Fibroblast of the aortic adventitia (primary cell): ENCODE measurements around the gene GPBP1. TPM values are rescaled to one million over a fixed set of nuclear protein-coding genes. Genes with fewer than 3 reads are reported as not detected.
"Not testable (repeated sequence)": the region's sequence is repeated elsewhere in the genome, so short reads cannot be mapped to it uniquely, and the experiment has no call there.

ENCODE experiments used
- DNase-seq: peaks from one replicate; pipeline ENCODE4 v3.0.0-alpha.2; 2010; ENCODE audit warnings: low read depth
- H3K4me3 ChIP-seq: 2 replicates; pipeline ENCODE4 v1.5.1; 2011; ENCODE audit warnings: low read depth, mild to moderate bottlenecking, control low read depth, low read length, moderate library complexity
- total RNA-seq: library from RNA; depleted of rRNA; stranded (reverse); fragments of >200 nt; gene quantifications from 2 replicates; pipeline ENCODE4 v1.2.3, GENCODE V29; 2012; ENCODE audit warnings: low replicate concordance
- TF ChIP-seq, protein P1 (sequence below): IDR thresholded peaks from 2 replicates; pipeline ENCODE4 v1.5.1; 2011; ENCODE audit warnings: mild to moderate bottlenecking, low read length, control low read depth, inconsistent platforms; ENCODE audit not compliant: insufficient read depth

The GPBP1 gene
- total RNA-seq, 1 donor: 73.6 TPM

DNA sequence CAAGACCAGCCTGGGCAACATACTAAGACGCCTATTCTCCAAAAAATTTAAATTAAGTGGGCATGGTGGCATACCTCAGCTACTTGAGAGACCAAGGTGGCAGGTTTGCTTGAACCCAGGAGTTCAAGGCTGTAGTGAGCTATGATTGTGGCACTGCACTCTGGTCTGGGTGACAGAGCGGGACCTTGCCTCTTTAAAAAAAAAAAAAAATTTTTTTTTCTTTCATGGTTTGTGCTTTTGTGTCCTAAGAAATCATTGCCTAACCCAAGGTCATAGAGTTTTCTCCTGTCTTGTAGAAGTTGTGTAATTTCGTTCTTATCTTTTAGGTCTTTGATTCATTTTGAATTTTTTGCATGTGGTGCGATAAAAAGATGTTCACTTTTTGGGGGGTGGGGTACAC, 12.3 kb downstream of the GPBP1 start:
- DNase-seq: no peak
- TF ChIP-seq, protein P1, sequence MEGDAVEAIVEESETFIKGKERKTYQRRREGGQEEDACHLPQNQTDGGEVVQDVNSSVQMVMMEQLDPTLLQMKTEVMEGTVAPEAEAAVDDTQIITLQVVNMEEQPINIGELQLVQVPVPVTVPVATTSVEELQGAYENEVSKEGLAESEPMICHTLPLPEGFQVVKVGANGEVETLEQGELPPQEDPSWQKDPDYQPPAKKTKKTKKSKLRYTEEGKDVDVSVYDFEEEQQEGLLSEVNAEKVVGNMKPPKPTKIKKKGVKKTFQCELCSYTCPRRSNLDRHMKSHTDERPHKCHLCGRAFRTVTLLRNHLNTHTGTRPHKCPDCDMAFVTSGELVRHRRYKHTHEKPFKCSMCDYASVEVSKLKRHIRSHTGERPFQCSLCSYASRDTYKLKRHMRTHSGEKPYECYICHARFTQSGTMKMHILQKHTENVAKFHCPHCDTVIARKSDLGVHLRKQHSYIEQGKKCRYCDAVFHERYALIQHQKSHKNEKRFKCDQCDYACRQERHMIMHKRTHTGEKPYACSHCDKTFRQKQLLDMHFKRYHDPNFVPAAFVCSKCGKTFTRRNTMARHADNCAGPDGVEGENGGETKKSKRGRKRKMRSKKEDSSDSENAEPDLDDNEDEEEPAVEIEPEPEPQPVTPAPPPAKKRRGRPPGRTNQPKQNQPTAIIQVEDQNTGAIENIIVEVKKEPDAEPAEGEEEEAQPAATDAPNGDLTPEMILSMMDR: no peak
- H3K4me3 ChIP-seq: no peak overlapping the region

DNA sequence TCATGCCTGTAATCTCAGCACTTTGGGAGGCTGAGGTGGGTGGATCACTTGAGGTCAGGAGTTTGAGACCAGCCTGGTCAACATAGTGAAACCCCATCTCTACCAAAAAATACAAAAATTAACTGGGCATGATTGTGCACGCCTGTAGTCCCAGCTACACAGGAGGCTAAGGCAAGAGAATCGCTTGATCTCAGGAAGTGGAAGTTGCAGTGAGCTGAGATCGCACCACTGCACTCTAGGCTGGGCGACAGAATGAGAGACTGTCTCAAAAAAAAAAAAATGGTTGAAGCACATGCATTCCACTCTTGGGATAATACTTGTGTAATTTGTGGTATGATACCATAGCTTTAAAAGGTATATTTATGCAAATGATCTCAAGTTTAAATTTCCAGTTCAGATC, 14.1 kb downstream of the GPBP1 start:
- DNase-seq, H3K4me3 ChIP-seq: not testable (repeated sequence)

DNA sequence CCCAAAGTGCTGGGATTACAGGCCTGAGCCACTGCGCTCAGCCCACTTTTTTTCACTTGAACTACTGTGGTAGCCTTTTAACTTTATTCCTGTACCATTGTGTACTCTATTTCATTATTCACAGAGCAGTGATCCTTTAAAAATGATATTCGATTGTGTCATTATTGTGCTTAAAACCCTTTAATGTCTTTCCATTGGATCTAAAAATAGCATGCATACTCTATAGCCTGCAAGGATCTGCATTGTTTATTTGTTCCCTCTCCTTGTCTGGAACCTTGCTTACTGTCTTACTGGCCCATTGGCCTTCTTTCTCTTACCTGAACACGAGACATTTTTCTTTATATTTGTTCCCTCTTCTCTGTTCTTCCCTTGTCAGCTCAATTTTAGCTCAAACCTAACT, 15.7 kb downstream of the GPBP1 start:
- DNase-seq: no peak
- H3K4me3 ChIP-seq: no peak overlapping the region
- TF ChIP-seq, protein P1: no peak

GRCh38 chr5:57190593-57190992, 16.7 kb downstream of the GPBP1 start:
- no peak overlapping the region for H3K4me3 ChIP-seq
- DNase-seq: no peak
- TF ChIP-seq, protein P1: no peak

- no peak for DNase-seq
- H3K4me3 ChIP-seq: no peak overlapping the region
- TF ChIP-seq, protein P1: no peak
Observed at GRCh38 chr5:57191163-57191562, 17.3 kb downstream of the GPBP1 start.

- H3K4me3 ChIP-seq: no peak overlapping the region
- TF ChIP-seq, protein P1: no peak
- no peak for DNase-seq
Observed at GRCh38 chr5:57191986-57192385, 18.1 kb downstream of the GPBP1 start.

DNA sequence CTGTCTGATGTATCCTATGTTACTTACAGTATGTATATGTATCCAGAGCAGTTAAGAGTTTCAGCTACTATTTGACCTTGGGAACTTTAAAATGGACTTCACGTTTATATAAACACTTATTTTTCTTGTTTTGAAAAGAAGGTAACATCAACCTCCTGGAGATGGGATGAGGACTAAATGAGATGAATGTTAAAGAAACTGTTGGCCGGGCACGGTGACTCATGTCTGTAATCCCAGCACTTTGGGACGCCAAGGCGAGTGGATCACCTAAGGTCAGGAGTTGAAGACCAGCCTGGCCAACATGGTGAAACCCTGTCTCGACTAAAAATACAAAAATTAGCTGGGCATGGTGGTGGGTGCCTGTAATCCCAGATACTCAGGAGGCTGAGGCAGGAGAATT, 19.0 kb downstream of the GPBP1 start:
- DNase-seq, H3K4me3 ChIP-seq: not testable (repeated sequence)

DNA sequence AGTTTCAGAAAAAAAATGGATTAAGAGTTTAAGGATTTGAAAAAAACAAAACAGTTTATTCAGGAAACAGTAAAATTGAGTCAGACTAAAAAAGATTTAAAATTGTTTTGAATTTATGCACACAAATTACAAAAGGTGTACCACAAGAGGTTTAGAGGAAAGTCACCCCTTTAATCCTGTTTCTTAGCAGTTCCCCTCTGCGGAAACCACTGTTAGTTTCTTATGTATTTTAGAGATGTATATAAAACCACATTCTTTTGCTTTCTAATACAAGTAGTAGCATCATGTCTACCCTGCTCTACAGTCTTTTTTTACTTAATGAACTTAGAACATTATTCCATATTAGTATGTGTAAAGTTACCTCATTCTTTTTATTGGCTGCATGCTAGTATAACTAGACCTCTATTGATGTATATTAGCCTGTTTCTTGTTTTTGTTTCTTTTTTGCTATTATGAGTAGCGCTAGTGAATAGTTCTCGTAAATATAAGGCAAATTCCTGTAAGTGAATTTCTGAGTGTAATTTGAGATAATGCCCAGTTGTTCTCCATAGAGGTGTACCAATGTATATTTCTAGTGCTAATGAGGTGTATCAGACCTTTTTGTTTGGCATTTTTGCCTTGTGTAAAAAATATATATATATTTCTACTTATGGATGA, 20.0 kb downstream of the GPBP1 start:
- no peak for DNase-seq
- TF ChIP-seq, protein P1: no peak
- no peak overlapping the region for H3K4me3 ChIP-seq
